SU-DHL-6 (cell line): Measurements from ENCODE around the gene DPP3.

Experiments
- H2AFZ ChIP-seq: fragments of 200-600 bp; sonication (generic); 2 replicates; pipeline ENCODE4 v1.6.1; 2014; ENCODE audit warnings: low read depth, mild to moderate bottlenecking, moderate library complexity, mixed read lengths, antibody characterized with exemption, low read length; ENCODE audit not compliant: severe bottlenecking
- H3F3A ChIP-seq: fragments of 200-600 bp; shearing (Covaris generic); 2 replicates; pipeline ENCODE4 v1.6.0; 2016; ENCODE audit warnings: antibody characterized with exemption, mild to moderate bottlenecking; ENCODE audit not compliant: insufficient read depth
- H3K27ac ChIP-seq: fragments of 200-600 bp; sonication (generic); 2 replicates; pipeline ENCODE4 v1.5.1; 2016; ENCODE audit warnings: low read depth, mild to moderate bottlenecking, low read length, moderate library complexity, mixed read lengths
- H3K27me3 ChIP-seq: fragments of 200-600 bp; sonication (generic), shearing (Covaris generic); 2 replicates; pipeline ENCODE4 v1.6.0; 2014; ENCODE audit warnings: mild to moderate bottlenecking, low read length
- H3K36me3 ChIP-seq: fragments of 200-600 bp; sonication (generic); 2 replicates; pipeline ENCODE4 v1.6.1; 2014; ENCODE audit warnings: mild to moderate bottlenecking, low read length, mixed read lengths
- H3K4me2 ChIP-seq: fragments of 300-600, 200-600 bp; shearing (Covaris generic), sonication (generic); 2 replicates; pipeline ENCODE4 v1.6.0; 2014; ENCODE audit warnings: low read length, low read depth, mild to moderate bottlenecking; ENCODE audit not compliant: poor library complexity, severe bottlenecking
- H3K4me3 ChIP-seq: fragments of 200-600 bp; sonication (generic); 2 replicates; pipeline ENCODE4 v1.5.1; 2014; ENCODE audit warnings: antibody characterized with exemption, low read length, mild to moderate bottlenecking, mixed read lengths; ENCODE audit not compliant: insufficient read depth, poor library complexity, severe bottlenecking
- H3K79me2 ChIP-seq: fragments of 200-600 bp; sonication (generic); 2 replicates; pipeline ENCODE4 v1.6.1; 2014; ENCODE audit warnings: mild to moderate bottlenecking, low read length, moderate library complexity; ENCODE audit not compliant: insufficient read depth
- H3K9ac ChIP-seq: fragments of 200-600 bp; sonication (generic); 2 replicates; pipeline ENCODE4 v1.7.0; 2014; ENCODE audit warnings: mild to moderate bottlenecking, low read length
- H3K9me2 ChIP-seq: fragments of 200-600 bp; sonication (generic); replicated peaks from 2 replicates; pipeline ENCODE4 v1.6.1; 2014; ENCODE audit warnings: low read length; ENCODE audit not compliant: insufficient read depth
- H3K9me3 ChIP-seq: fragments of 200-600 bp; sonication (generic); 2 replicates; pipeline ENCODE4 v1.6.1; 2014; ENCODE audit warnings: low read length, mixed read lengths; ENCODE audit not compliant: insufficient read depth
- H4K20me1 ChIP-seq: fragments of 200-600 bp; sonication (generic); 2 replicates; pipeline ENCODE4 v1.6.1; 2014; ENCODE audit warnings: low read depth, mild to moderate bottlenecking, antibody characterized with exemption, low read length, moderate library complexity, mixed read lengths
- EZH2phosphoT487 ChIP-seq: fragments of 200-600 bp; sonication (generic), shearing (Covaris generic); conservative IDR thresholded peaks from 2 replicates; pipeline ENCODE4 v1.6.1; 2018; ENCODE audit warnings: mild to moderate bottlenecking, antibody characterized with exemption, low read length, moderate library complexity, mixed read lengths
- TF ChIP-seq, protein P1 (sequence below): fragments of 200-600 bp; sonication (generic); IDR thresholded peaks from one replicate; pipeline ENCODE4 v1.5.1; 2017; ENCODE audit warnings: antibody characterized with exemption, mild to moderate bottlenecking, low read length, moderate library complexity; ENCODE audit not compliant: insufficient read depth, poor library complexity, severe bottlenecking

DPP3 gene

DNA sequence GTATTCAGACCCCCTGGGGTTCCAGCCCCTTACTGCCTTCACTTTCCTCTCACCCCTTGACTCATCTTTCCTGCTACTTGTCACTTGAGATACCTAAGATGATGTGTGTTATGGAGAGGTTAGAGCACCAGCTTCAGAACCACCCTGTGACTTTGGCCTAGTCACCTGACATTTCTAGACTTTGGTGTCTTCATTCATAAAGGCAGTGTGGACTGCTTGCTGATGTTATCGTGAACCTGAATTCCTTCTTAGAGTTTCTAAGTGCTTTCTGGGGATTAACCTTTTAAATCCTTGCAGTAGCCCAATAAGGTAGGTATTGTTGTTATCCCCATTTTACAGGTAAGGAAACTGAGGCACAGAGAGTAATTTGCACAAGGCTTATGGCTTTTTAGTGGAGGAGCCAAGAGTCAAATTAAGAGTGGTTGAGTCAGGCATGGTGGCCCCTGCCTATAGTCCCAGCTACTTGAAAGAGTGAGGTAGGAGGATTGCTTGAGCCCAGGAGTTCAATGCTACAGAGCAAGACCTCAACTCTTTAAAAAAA is 25.1 kb downstream of the DPP3 start:
- Histone ChIP-seq H3K9ac (no peak overlapping the region), H4K20me1 (no peaks in the 10 kb centered on the region), H3K4me3 (no peak overlapping the region), H3K79me2 (no peaks in the 10 kb centered on the region), H3K36me3 (0 out of 2 replicates have a peak, but pooled peaks cover 2% of the 10 kb centered on the region), H3K9me2 (no peaks in the 10 kb centered on the region), H2AFZ (no peak overlapping the region), H3K4me2 (no peak overlapping the region), H3K27ac (no peak overlapping the region), H3K9me3 (no peaks in the 10 kb centered on the region), H3K27me3 (no peaks in the 10 kb centered on the region), H3F3A (no peaks in the 10 kb centered on the region)
- no peak for TF ChIP-seq EZH2phosphoT487
- TF ChIP-seq, protein P1, sequence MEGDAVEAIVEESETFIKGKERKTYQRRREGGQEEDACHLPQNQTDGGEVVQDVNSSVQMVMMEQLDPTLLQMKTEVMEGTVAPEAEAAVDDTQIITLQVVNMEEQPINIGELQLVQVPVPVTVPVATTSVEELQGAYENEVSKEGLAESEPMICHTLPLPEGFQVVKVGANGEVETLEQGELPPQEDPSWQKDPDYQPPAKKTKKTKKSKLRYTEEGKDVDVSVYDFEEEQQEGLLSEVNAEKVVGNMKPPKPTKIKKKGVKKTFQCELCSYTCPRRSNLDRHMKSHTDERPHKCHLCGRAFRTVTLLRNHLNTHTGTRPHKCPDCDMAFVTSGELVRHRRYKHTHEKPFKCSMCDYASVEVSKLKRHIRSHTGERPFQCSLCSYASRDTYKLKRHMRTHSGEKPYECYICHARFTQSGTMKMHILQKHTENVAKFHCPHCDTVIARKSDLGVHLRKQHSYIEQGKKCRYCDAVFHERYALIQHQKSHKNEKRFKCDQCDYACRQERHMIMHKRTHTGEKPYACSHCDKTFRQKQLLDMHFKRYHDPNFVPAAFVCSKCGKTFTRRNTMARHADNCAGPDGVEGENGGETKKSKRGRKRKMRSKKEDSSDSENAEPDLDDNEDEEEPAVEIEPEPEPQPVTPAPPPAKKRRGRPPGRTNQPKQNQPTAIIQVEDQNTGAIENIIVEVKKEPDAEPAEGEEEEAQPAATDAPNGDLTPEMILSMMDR: no peak

DNA sequence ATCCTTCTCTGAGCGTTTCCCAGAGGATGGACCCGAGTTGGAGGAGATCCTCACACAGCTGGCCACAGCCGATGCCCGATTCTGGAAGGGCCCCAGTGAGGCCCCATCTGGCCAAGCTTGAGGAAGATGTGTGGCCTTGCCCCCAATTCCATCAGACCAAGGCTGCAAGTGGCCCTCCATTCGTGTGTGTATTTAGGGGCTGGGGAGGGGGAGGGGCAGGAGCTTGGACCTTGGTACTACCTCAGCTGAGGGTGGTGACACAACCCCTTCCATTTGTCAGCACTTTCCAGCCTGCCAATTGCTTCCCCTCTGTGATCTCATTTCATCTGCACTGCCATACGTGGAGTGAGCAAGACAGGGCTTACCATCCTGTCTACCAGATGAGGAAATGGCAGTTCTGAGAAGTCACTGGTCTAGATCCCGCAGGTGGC is 28.9 kb downstream of the DPP3 start:
- H3K9me2 ChIP-seq: no peaks in the 10 kb centered on the region
- H4K20me1 ChIP-seq: no peaks in the 10 kb centered on the region
- H3K27ac ChIP-seq: no peak overlapping the region
- no peak overlapping the region for H3K9ac ChIP-seq
- H3K4me2 ChIP-seq: no peak overlapping the region
- H3K4me3 ChIP-seq: no peak overlapping the region
- H3K79me2 ChIP-seq: no peaks in the 10 kb centered on the region
- H3K36me3 ChIP-seq: 0 out of 2 replicates have a peak, but pooled peaks cover 2% of the 10 kb centered on the region
- H3K9me3 ChIP-seq: no peaks in the 10 kb centered on the region
- H2AFZ ChIP-seq: no peak overlapping the region
- H3K27me3 ChIP-seq: no peaks in the 10 kb centered on the region
- TF ChIP-seq EZH2phosphoT487: no peak
- TF ChIP-seq, protein P1: no peak
- no peaks in the 10 kb centered on the region for H3F3A ChIP-seq

DNA sequence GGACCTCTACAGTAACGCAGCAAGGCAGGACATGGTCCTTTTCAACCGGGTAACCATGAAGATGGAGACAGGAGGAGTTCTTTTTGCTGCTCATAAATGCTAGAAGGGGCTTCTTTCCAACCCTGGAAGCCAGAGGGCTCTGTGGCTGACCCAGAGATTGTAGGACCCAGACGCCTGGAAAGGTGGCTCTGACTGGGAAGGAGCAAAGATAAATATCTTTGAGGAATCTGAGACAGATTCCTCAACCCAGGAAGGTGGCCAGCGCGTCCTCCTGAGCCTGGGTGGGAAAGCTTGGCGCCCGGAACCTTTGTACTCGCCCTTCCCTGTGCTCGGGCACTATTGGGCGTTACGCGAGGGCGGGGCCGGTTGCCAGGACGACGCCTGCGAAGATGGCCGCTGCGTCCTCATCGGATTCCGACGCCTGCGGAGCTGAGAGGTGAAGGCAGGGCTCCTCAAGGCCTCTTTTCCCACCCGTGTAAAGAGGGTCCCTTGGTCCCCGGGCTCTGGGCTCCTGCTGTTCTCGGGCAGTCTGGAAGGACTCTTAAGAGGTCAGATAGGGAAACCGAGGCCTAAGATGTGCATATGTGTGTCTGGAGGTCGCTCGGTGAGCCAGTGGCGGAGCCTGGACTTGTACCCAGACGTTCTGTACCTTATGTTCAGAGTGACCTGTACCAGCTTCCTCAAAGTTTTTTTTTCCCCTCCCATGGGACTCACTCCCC is 30.2 kb downstream of the DPP3 start, which contains the start of gene BBS1:
TSS of gene BBS1 (plus strand) at position 365 of the 719 bp plus-strand sequence. CDS start at position 390, 25 bp downstream.
- Histone ChIP-seq H3K27me3 (no peaks in the 10 kb centered on the region), H3K27ac (no peak within 1 kb of the TSS), H3K4me2 (peak within 1 kb of the TSS; percentile 61), H3K4me3 (peak within 1 kb of the TSS; percentile 53), H3K9me3 (no peaks in the 10 kb centered on the region), H4K20me1 (no peaks in the 10 kb centered on the region), H3K9ac (peak within 1 kb of the TSS; percentile 27; the same call in 1 of the 2 replicates), H3F3A (no peaks in the 10 kb centered on the region), H3K9me2 (no peaks in the 10 kb centered on the region), H2AFZ (peak within 1 kb of the TSS; percentile 73), H3K36me3 (0 out of 2 replicates have a peak, but pooled peaks cover under 1% of the 10 kb centered on the region), H3K79me2 (no peaks in the 10 kb centered on the region)
- TF ChIP-seq, protein P1: no peak
- no peak for TF ChIP-seq EZH2phosphoT487
